IMR-90 (cell line): ENCODE measurements around the gene FBXW7. TPM values are rescaled to one million over a fixed set of nuclear protein-coding genes. Genes with fewer than 3 reads are reported as not detected.

Source experiments
- ATAC-seq: fragments of 200-7000 bp; cut with Tn5 transposase; 2 replicates; pipeline ENCODE4 v1.9.1; 2020; ENCODE audit warnings: low read depth, mild to moderate bottlenecking, moderate library complexity
- BruUV-seq: library from RNA; stranded (reverse); fragments of 400-500 nt; replicated peaks from 2 replicates; lab custom pipeline; 2021; lab: Mats Ljungman, UMichigan
- CTCF ChIA-PET: fragments of 300-600 bp; formaldehyde crosslinking; extraction: SDS; loops from one replicate; lab custom pipeline; 2021; ENCODE audit warnings: antibody characterized with exemption; lab: Yijun Ruan, JAX
- POLR2A ChIA-PET: fragments of 300-600 bp; sonication (Branson Sonifier 250); formaldehyde crosslinking; loops from one replicate; lab custom pipeline; 2022; ENCODE audit warnings: antibody characterized with exemption; ENCODE audit not compliant: unreplicated experiment; lab: Charles Lee
- DNase-seq: peaks from one replicate; pipeline ENCODE4 v3.0.0; 2013
- H2AFZ ChIP-seq: replicated peaks from 2 replicates; pipeline ENCODE3; 2013; ENCODE audit warnings: low read length, mild to moderate bottlenecking; ENCODE audit not compliant: poor library complexity
- H2AK5ac ChIP-seq: 2 replicates; pipeline ENCODE4 v1.6.1; 2013; ENCODE audit warnings: low read depth, low read length, inconsistent platforms
- H2AK9ac ChIP-seq: replicated peaks from 2 replicates; pipeline ENCODE3; 2013; ENCODE audit warnings: mild to moderate bottlenecking, low read depth, low read length, moderate library complexity; ENCODE audit not compliant: poor library complexity
- H2BK120ac ChIP-seq: 2 replicates; pipeline ENCODE4 v1.6.1; 2013; ENCODE audit warnings: low read depth, low read length, inconsistent platforms
- H2BK15ac ChIP-seq: 3 replicates; pipeline ENCODE4 v1.6.1; 2013; ENCODE audit warnings: low read depth, low read length, inconsistent platforms
- H2BK20ac ChIP-seq: 2 replicates; pipeline ENCODE4 v1.6.1; 2013; ENCODE audit warnings: low read depth, mild to moderate bottlenecking, inconsistent platforms, low read length, moderate library complexity
- H2BK5ac ChIP-seq: 2 replicates; pipeline ENCODE4 v1.6.1; 2013; ENCODE audit warnings: mild to moderate bottlenecking, low read depth, low read length, inconsistent platforms; ENCODE audit not compliant: poor library complexity, severe bottlenecking
- H3K14ac ChIP-seq: replicated peaks from 2 replicates; pipeline ENCODE4 v1.6.1; 2013; ENCODE audit warnings: low read depth, low read length, inconsistent platforms
- H3K18ac ChIP-seq: 2 replicates; pipeline ENCODE4 v1.6.1; 2013; ENCODE audit warnings: low read depth, low read length, control low read depth
- H3K23ac ChIP-seq: 2 replicates; pipeline ENCODE4 v1.6.1; 2013; ENCODE audit warnings: low read depth, low read length, inconsistent platforms
- H3K27ac ChIP-seq: 2 replicates; pipeline ENCODE4 v1.5.1; 2013; ENCODE audit warnings: mild to moderate bottlenecking, control low read depth, low read length; ENCODE audit not compliant: insufficient read depth
- H3K27me3 ChIP-seq: 2 replicates; pipeline ENCODE4 v1.6.1; 2013; ENCODE audit warnings: low read length; ENCODE audit not compliant: control insufficient read depth, insufficient read depth
- H3K36me3 ChIP-seq: 2 replicates; pipeline ENCODE4 v1.6.1; 2013; ENCODE audit warnings: low read length, mixed read lengths; ENCODE audit not compliant: control insufficient read depth, insufficient read depth
- H3K4ac ChIP-seq: 2 replicates; pipeline ENCODE4 v1.6.1; 2013; ENCODE audit warnings: low read depth, low read length, inconsistent platforms
- H3K4me1 ChIP-seq: 2 replicates; pipeline ENCODE4 v1.6.1; 2013; ENCODE audit warnings: low read length, mixed read lengths; ENCODE audit not compliant: control insufficient read depth, insufficient read depth
- H3K4me2 ChIP-seq: 2 replicates; pipeline ENCODE4 v1.6.1; 2013; ENCODE audit warnings: low read depth, mild to moderate bottlenecking, control low read depth, low read length, moderate library complexity
- H3K4me3 ChIP-seq: 2 replicates; pipeline ENCODE4 v1.5.1; 2013; ENCODE audit warnings: low read depth, mild to moderate bottlenecking, control low read depth, low read length, moderate library complexity; ENCODE audit not compliant: insufficient read depth
- H3K56ac ChIP-seq: 2 replicates; pipeline ENCODE4 v1.6.1; 2013; ENCODE audit warnings: low read length, inconsistent platforms; ENCODE audit not compliant: insufficient read depth; ENCODE audit errors: extremely low read depth
- H3K79me1 ChIP-seq, 2 experiments: 2 replicates each; pipeline ENCODE4 v1.6.1; 2013; ENCODE audit warnings: low read length in 2 of 2, inconsistent platforms in 1 of 2, low read depth in 1 of 2
- H3K9ac ChIP-seq: 2 replicates; pipeline ENCODE4 v1.6.1; 2013; ENCODE audit warnings: low read depth, low read length, control low read depth
- H3K9me1 ChIP-seq: 2 replicates; pipeline ENCODE4 v1.6.1; 2013; ENCODE audit warnings: low read length, inconsistent platforms; ENCODE audit not compliant: insufficient read depth
- H3K9me3 ChIP-seq: 2 replicates; pipeline ENCODE4 v1.6.1; 2013; ENCODE audit warnings: low read length; ENCODE audit not compliant: control insufficient read depth, insufficient read depth
- H4K20me1 ChIP-seq: 2 replicates; pipeline ENCODE4 v1.6.1; 2013; ENCODE audit warnings: low read length, inconsistent platforms; ENCODE audit not compliant: insufficient read depth
- H4K5ac ChIP-seq: 2 replicates; pipeline ENCODE4 v1.6.1; 2013; ENCODE audit warnings: mild to moderate bottlenecking, low read depth, low read length, control low read depth
- H4K8ac ChIP-seq, 2 experiments: 2 replicates each; pipeline ENCODE4 v1.6.1; 2013; ENCODE audit warnings: low read depth in 2 of 2, low read length in 2 of 2, control low read depth in 1 of 2, inconsistent platforms in 1 of 2
- H4K91ac ChIP-seq: 2 replicates; pipeline ENCODE4 v1.6.1; 2013; ENCODE audit warnings: low read depth, low read length, inconsistent platforms; ENCODE audit not compliant: insufficient read depth
- BHLHE40 ChIP-seq: fragments of 150-350 bp; IDR thresholded peaks from 2 replicates; pipeline ENCODE4 v1.6.1; 2016; ENCODE audit warnings: mild to moderate bottlenecking, low read depth, low read length
- CEBPB ChIP-seq: IDR thresholded peaks from 2 replicates; pipeline ENCODE4 v1.6.1; 2012; ENCODE audit warnings: low read depth, low read length, improper control_type of control experiment
- CTCF ChIP-seq: conservative IDR thresholded peaks from 2 replicates; pipeline ENCODE4 v1.5.1; 2012; ENCODE audit warnings: mild to moderate bottlenecking, low read depth, low read length, improper control_type of control experiment
- MAFK ChIP-seq: IDR thresholded peaks from 2 replicates; pipeline ENCODE4 v1.6.1; 2012; ENCODE audit warnings: low read depth, low read length, improper control_type of control experiment
- MAZ ChIP-seq: IDR thresholded peaks from 2 replicates; pipeline ENCODE4 v1.6.1; 2012; ENCODE audit warnings: low read depth, mild to moderate bottlenecking, low read length, improper control_type of control experiment, moderate library complexity, borderline replicate concordance
- RAD21 ChIP-seq: IDR thresholded peaks from 2 replicates; pipeline ENCODE4 v1.6.1; 2012; ENCODE audit warnings: low read length, improper control_type of control experiment
- WGBS, 2 experiments: methylation state at CpG; one replicate each; pipeline versions ENCODE4 v1.1.5 to v1.1.7; 2013; ENCODE audit warnings: missing lambda C conversion rate in 2 of 2; ENCODE audit not compliant: insufficient read length in 1 of 2; ENCODE audit errors: extremely low coverage in 2 of 2; 5-methylcytosine and 5-hydroxymethylcytosine counted together
- dilution Hi-C: fragments of 300-500 bp; cut with HindIII; formaldehyde crosslinking; loops from one replicate; pipeline ENCODE4 v1.14.3; 2018; ENCODE audit warnings: low sequenced_read_pairs; ENCODE audit not compliant: unreplicated experiment
- in situ Hi-C: fragments of 300-500 bp; cut with MboI; formaldehyde crosslinking; loops from 3 replicates; pipeline ENCODE4 v1.14.3; 2019; ENCODE audit warnings: low sequenced_read_pairs, inconsistent platforms, mixed read lengths
- intact Hi-C: fragments of 100-400 bp; cut with micrococcal nuclease; formaldehyde crosslinking; loops from 2 replicates; pipeline ENCODE4 v1.10.0; 2022
- polyA plus RNA-seq, 3 experiments: library from polyadenylated mRNA; depleted of rRNA; stranded (reverse); fragments of >200 nt; gene quantifications; 2 replicates each; pipeline ENCODE4 v1.2.3, GENCODE V29; 2012; ENCODE audit warnings: low replicate concordance in 1 of 3
- total RNA-seq: library from RNA; depleted of rRNA; stranded (reverse); fragments of >200 nt; gene quantifications from 2 replicates; pipeline ENCODE4 v1.2.3, GENCODE V29; 2012

FBXW7 gene
- total and polyA plus RNA-seq, 2 of the 4 experiments (the other 2 are of a cell fraction), result 7.2 to 27.4 TPM

GRCh38 chr4:152460488-152460887, 75.4 kb downstream of the FBXW7 start:
- H2AK5ac ChIP-seq, result no peak overlapping the region
- H4K20me1 ChIP-seq, result no peaks in the 10 kb centered on the region
- H2AFZ ChIP-seq, result no peak overlapping the region
- no peaks in the 10 kb centered on the region for H3K9me3 ChIP-seq
- H3K56ac ChIP-seq, result no peak overlapping the region
- H3K18ac ChIP-seq, result peak overlapping the region; percentile 72; the same call in 1 of the 2 replicates
- no peak overlapping the region for H3K4ac ChIP-seq
- DNase-seq, result peak; percentile 78
- H3K9me1 ChIP-seq, result no peaks in the 10 kb centered on the region
- dilution Hi-C loops, result no loop called here
- no peaks in the 10 kb centered on the region for H3K27me3 ChIP-seq
- H3K79me1 ChIP-seq, result peaks cover 20 to 32% of the 10 kb centered on the region in 2 experiments
- no peak overlapping the region for H4K91ac ChIP-seq
- ChIA-PET CTCF (interaction anchor here (0.6 to 1.2 kb wide), 6 partner anchors 11 to 387 kb away, joined by 3 to 4 read pairs (median 3); no protein-coding TSS in a partner anchor), POLR2A (no interaction called here)
- H2BK20ac ChIP-seq, result no peak overlapping the region
- H2BK15ac ChIP-seq, result no peak overlapping the region
- H2BK120ac ChIP-seq, result no peak overlapping the region
- BruUV-seq, result no TSS peak
- no CpG with 5 or more reads among the region's 1 CpG for WGBS, 2 experiments
- no peak overlapping the region for H3K23ac ChIP-seq
- in situ Hi-C loops, result no loop called here
- peak overlapping the region; percentile 56; the same call in 1 of the 2 replicates for H3K4me2 ChIP-seq
- H4K5ac ChIP-seq, result no peak overlapping the region
- H4K8ac ChIP-seq, result no peak overlapping the region
- H3K14ac ChIP-seq, result no peak overlapping the region
- H3K27ac ChIP-seq, result no peak overlapping the region
- intact Hi-C loops, result no loop called here
- H2AK9ac ChIP-seq, result no peak overlapping the region
- H3K4me1 ChIP-seq, result peaks cover 9% of the 10 kb centered on the region
- no peak overlapping the region for H3K4me3 ChIP-seq
- no peak overlapping the region for H3K9ac ChIP-seq
- H3K36me3 ChIP-seq, result no peaks in the 10 kb centered on the region
- TF ChIP-seq MAFK, result no peak
- no peak for TF ChIP-seq MAZ
- TF ChIP-seq RAD21, result peak; percentile 37
- TF ChIP-seq BHLHE40, result no peak
- peak; percentile 48 for TF ChIP-seq CTCF
- TF ChIP-seq CEBPB, result peak; percentile 91
- peak; percentile 38 for ATAC-seq
- peak overlapping the region; percentile 69 for H2BK5ac ChIP-seq
